OCI-LY1 (cell line): ENCODE data around the gene LINGO1.

ENCODE experiments used
- H2AFZ ChIP-seq: fragments of 200-600 bp; sonication (generic), shearing (Covaris generic); 2 replicates; pipeline ENCODE4 v1.6.0; 2014; ENCODE audit warnings: antibody characterized with exemption, mild to moderate bottlenecking, low read length
- H3F3A ChIP-seq: fragments of 200-600 bp; sonication (generic), shearing (Covaris generic); 2 replicates; pipeline ENCODE4 v1.6.0; 2014; ENCODE audit warnings: mild to moderate bottlenecking, antibody characterized with exemption, low read length, moderate library complexity; ENCODE audit not compliant: insufficient read depth
- H3K27ac ChIP-seq: fragments of 200-600 bp; sonication (generic); 2 replicates; pipeline ENCODE4 v1.5.1; 2014; ENCODE audit warnings: low read length, mixed run types, mild to moderate bottlenecking, low read depth; ENCODE audit not compliant: poor library complexity, severe bottlenecking
- H3K27me3 ChIP-seq: fragments of 200-600 bp; sonication (generic); 2 replicates; pipeline ENCODE4 v1.6.0; 2014; ENCODE audit warnings: antibody characterized with exemption, mild to moderate bottlenecking, low read length, moderate library complexity; ENCODE audit not compliant: insufficient read depth
- H3K36me3 ChIP-seq: fragments of 200-600 bp; sonication (generic); 2 replicates; pipeline ENCODE4 v1.6.1; 2014; ENCODE audit warnings: mild to moderate bottlenecking, antibody characterized with exemption, low read length, moderate library complexity, mixed read lengths; ENCODE audit not compliant: insufficient read depth
- H3K4me1 ChIP-seq: fragments of 200-600 bp; sonication (generic); 2 replicates; pipeline ENCODE4 v1.5.1; 2014; ENCODE audit warnings: mild to moderate bottlenecking, low read length, moderate library complexity; ENCODE audit not compliant: insufficient read depth, severe bottlenecking
- H3K4me2 ChIP-seq: fragments of 200-600 bp; sonication (generic), shearing (Covaris generic); 2 replicates; pipeline ENCODE4 v1.6.1; 2014; ENCODE audit warnings: low read length
- H3K4me3 ChIP-seq: fragments of 200-600 bp; sonication (generic); 2 replicates; pipeline ENCODE4 v1.5.1; 2014; ENCODE audit warnings: low read length, low read depth, mild to moderate bottlenecking, mixed read lengths; ENCODE audit not compliant: poor library complexity, severe bottlenecking
- H3K79me2 ChIP-seq: fragments of 200-600 bp; shearing (Covaris generic); 2 replicates; pipeline ENCODE4 v1.6.1; 2016; ENCODE audit warnings: mixed run types, low read length, mixed read lengths; ENCODE audit not compliant: insufficient read depth
- H3K9ac ChIP-seq: fragments of 200-600 bp; sonication (generic), shearing (Covaris generic); 2 replicates; pipeline ENCODE4 v1.6.1; 2014; ENCODE audit warnings: mild to moderate bottlenecking, low read length, mixed read lengths
- H3K9me2 ChIP-seq: fragments of 200-600 bp; sonication (generic), shearing (Covaris generic); 2 replicates; pipeline ENCODE4 v1.6.1; 2014; ENCODE audit warnings: low read depth, mild to moderate bottlenecking, low read length, mixed read lengths
- H3K9me3 ChIP-seq: fragments of 200-600 bp; shearing (Covaris generic); 2 replicates; pipeline ENCODE4 v1.6.1; 2014; ENCODE audit warnings: low read length, mixed read lengths
- H4K20me1 ChIP-seq: fragments of 200-600 bp; sonication (generic), shearing (Covaris generic); 2 replicates; pipeline ENCODE4 v1.6.0; 2016; ENCODE audit warnings: mild to moderate bottlenecking, low read length; ENCODE audit not compliant: insufficient read depth
- CTCF ChIP-seq: fragments of 200-600 bp; sonication (generic), shearing (Covaris generic); IDR thresholded peaks from 2 replicates; pipeline ENCODE4 v1.5.1; 2017; ENCODE audit warnings: mild to moderate bottlenecking, antibody characterized with exemption, low read length, moderate library complexity, mixed read lengths
- EZH2 ChIP-seq: fragments of 200-600 bp; sonication (generic), shearing (Covaris generic); IDR thresholded peaks from 2 replicates; pipeline ENCODE4 v1.8.0; 2017; ENCODE audit warnings: borderline replicate concordance, mixed run types, mild to moderate bottlenecking, antibody characterized with exemption, low read length, moderate library complexity, mixed read lengths

The LINGO1 gene

GRCh38 chr15:77633913-77634265, 1.2 kb upstream of the LINGO1 start:
- Histone ChIP-seq H2AFZ (no peak overlapping the region), H3K9ac (no peak overlapping the region), H3K27me3 (no peaks in the 10 kb centered on the region), H3K79me2 (no peaks in the 10 kb centered on the region), H3K9me2 (no peaks in the 10 kb centered on the region), H4K20me1 (no peaks in the 10 kb centered on the region), H3K27ac (no peak overlapping the region), H3F3A (no peaks in the 10 kb centered on the region), H3K4me3 (no peak overlapping the region), H3K9me3 (no peaks in the 10 kb centered on the region), H3K4me2 (no peak overlapping the region), H3K4me1 (no peaks in the 10 kb centered on the region), H3K36me3 (no peaks in the 10 kb centered on the region)
- no peak for TF ChIP-seq CTCF
- TF ChIP-seq EZH2, result no peak

- Histone ChIP-seq H3K9me3 (no peaks in the 10 kb centered on the region), H3K27ac (no peak overlapping the region), H3K27me3 (no peaks in the 10 kb centered on the region), H3F3A (no peaks in the 10 kb centered on the region), H3K9me2 (no peaks in the 10 kb centered on the region), H3K4me1 (no peaks in the 10 kb centered on the region), H3K4me3 (no peak overlapping the region), H3K36me3 (no peaks in the 10 kb centered on the region), H2AFZ (no peak overlapping the region), H3K4me2 (no peak overlapping the region), H4K20me1 (no peaks in the 10 kb centered on the region), H3K9ac (no peak overlapping the region), H3K79me2 (no peaks in the 10 kb centered on the region)
- TF ChIP-seq CTCF (peak; percentile 98), EZH2 (no peak)
Observed at GRCh38 chr15:77633134-77633912, 611 bp upstream of the LINGO1 start.

GRCh38 chr15:77631745-77632533, 773 bp downstream of the LINGO1 start:
- no peaks in the 10 kb centered on the region for H3F3A ChIP-seq
- no peaks in the 10 kb centered on the region for H3K79me2 ChIP-seq
- H4K20me1 ChIP-seq, result no peaks in the 10 kb centered on the region
- no peak overlapping the region for H3K9ac ChIP-seq
- no peak overlapping the region for H3K4me3 ChIP-seq
- H3K9me2 ChIP-seq, result no peaks in the 10 kb centered on the region
- no peak for TF ChIP-seq CTCF
- no peak for TF ChIP-seq EZH2
- H3K27ac ChIP-seq, result no peak overlapping the region
- H3K4me1 ChIP-seq, result no peaks in the 10 kb centered on the region
- H3K4me2 ChIP-seq, result no peak overlapping the region
- no peaks in the 10 kb centered on the region for H3K27me3 ChIP-seq
- no peaks in the 10 kb centered on the region for H3K9me3 ChIP-seq
- H3K36me3 ChIP-seq, result no peaks in the 10 kb centered on the region
- H2AFZ ChIP-seq, result no peak overlapping the region
